GM15510 (cell line): ENCODE data around the gene IL4R.
A peak's percentile ranks its signal among the peaks of the same experiment; 100 is the strongest.

ENCODE experiments used
- POLR2A ChIP-seq: IDR thresholded peaks from 3 replicates; pipeline ENCODE4 v1.6.1; 2011; ENCODE audit warnings: borderline replicate concordance; ENCODE audit not compliant: insufficient read length; ENCODE audit errors: extremely low read depth

Gene IL4R

DNA sequence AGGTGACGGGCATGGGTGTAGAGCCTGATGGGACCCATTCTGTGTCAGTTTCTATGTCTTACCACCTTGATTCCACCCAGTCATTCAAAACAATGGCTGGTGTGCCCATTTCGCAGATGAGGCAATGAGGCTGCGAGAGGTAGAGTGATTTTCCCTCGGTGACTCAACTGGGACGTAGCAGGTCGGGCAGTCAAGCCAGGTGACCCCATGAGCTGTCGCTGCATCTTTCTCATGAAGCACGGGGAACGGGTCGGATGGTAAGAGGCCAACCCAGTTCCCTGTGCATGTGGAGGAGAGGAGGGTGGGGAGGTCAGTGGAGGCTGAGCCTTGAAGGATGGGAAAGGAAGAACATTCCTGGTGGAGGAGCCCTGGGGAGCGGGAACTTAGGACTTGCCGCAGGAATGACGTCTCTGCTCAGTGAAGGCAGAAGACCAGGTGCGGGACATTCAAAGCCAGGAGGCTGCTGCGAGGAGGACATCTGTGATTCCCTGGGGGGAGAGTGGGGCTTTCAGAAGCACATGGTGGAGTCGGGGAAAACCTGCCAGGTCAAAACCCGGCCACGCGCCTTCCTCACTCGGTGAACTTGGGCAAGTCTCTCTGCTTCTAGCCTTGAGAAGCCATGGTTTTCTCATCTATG, 89.3 kb downstream of the IL4R start:
- peak; percentile 43 for TF ChIP-seq POLR2A

DNA sequence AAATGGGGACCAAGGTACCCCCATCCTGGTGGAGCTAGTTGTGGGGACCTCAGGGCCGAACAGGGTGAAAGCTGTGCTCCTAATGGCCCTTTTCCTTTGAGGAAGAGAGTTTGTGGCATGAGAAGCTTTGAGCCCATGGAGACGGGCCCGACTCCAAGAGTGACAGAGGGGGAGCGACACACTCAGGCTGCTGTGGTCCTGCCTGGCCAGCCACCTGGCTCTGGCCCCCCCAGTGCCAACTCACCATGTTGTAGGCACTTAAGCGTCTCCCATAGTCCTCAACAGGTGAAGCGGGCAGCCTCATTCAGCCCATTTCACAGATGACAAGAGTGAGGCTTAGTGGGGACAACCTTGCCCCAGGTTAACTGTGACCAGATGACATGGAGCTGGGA, 89.8 kb downstream of the IL4R start:
- no peak for TF ChIP-seq POLR2A

DNA sequence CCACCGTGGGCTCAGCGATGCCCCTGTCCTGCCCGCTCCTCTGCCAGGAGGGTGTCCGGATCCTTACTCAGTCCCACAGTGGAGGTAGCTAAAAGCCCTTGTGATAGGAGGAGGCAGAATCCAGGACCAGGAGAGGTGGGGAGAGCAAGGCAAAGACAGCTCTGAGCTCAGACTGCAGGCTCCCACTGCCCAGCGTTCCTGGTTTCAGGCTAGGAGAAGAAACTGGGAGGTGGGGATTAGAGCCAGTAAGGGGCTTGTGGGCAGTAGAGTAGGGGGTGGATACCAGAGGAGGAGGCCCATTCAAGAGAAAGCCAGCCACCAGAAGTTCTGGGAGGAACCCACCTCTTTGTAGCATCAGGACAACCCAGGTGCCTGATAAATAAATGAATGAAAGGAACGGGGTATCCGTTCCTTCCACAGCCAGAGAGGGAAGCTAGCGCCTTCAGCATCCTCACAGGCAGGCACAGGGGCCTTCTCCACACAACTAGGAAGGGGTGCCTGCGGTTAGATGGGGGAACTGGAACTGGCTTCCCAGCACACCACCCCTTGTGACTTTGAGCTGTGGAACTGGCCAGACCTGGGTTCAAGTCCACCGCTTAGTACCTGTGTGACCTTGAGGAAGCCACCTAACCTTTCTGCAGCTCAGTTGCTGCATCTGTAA, 90.5 kb downstream of the IL4R start:
- no peak for TF ChIP-seq POLR2A

- TF ChIP-seq POLR2A, result peak; percentile 29
These were observed 92.0 kb downstream of the IL4R start for GRCh38 chr16:27405546-27406451.

- TF ChIP-seq POLR2A, result peak; percentile 22
These were observed 92.8 kb downstream of the IL4R start for GRCh38 chr16:27406511-27407128.

- TF ChIP-seq POLR2A, result no peak
These were observed 93.4 kb downstream of the IL4R start for GRCh38 chr16:27407133-27407532.

- TF ChIP-seq POLR2A, result peak; percentile 36
These were observed 94.3 kb downstream of the IL4R start for GRCh38 chr16:27408012-27408601.

DNA sequence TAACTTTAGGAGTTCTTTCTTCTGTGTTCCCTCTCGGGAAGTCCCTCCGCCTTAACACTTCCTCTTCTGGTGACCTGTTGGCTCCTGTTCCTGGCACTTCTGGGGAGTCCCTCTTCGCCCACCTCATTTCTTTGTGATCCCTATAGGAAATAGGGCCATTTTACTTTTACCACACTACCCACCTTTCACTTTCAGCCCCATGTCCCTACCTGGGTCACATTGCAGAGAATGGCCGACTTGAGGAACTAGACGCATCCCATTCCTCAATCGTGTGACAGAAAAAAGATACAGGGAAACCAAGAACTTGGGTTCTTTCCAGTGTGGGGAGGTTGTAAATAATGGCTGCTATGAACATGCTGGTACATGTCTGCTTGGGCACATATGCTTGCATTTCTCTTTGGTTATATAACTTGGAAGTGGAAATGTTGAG, 94.8 kb downstream of the IL4R start:
- TF ChIP-seq POLR2A, result peak; percentile 3

DNA sequence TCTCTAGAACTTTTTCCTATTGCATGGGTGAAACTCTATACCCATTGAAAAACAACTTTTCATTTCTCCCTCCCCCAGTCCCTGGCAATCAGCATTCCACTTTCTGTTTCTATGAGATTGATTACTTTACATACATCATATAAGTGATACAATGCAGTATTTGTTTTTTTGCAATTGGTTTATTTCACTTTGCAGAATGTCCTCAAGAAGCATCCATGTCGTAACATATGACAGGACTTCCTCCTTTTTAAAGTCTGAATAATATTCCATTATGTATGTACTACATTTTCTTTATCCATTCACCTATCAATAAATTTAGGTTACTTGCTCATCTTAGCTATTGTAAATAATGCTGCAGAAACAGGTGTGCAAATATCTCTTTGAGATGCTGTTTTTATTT, 97.0 kb downstream of the IL4R start:
- TF ChIP-seq POLR2A, result no peak

DNA sequence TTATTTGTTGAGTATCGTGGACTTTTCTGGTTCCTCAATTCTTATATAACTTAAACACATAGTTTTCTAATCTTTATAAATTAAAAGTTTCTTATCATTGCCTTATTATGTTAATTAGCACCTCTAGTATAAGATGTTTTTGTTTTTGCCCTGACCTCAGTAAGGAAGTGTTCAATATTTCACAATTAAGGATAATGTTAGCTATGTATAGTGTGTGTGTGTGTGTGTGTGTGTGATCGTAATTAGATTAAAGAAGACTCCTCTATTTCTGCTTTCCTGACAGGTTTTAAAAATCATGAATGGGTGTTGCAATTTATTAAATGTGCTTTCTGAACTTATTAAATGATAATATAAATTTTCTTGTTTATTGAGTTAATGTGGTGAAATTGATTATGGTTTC, 100.2 kb downstream of the IL4R start:
- TF ChIP-seq POLR2A, result no peak
